Liver (tissue), 9 donors: ENCODE data around the gene PHLDB2. TPM values are rescaled to one million over a fixed set of nuclear protein-coding genes. Genes with fewer than 3 reads are reported as not detected.

Source experiments
- DNase-seq: peaks from one replicate; pipeline ENCODE4 v3.0.0-alpha.2; 2017; ENCODE audit warnings: low spot score
- H3K27ac ChIP-seq, 2 donors: one replicate each; pipeline ENCODE4 v1.7.0; 2013; ENCODE audit warnings: inconsistent platforms in 2 of 2, low read length in 2 of 2, control low read depth in 1 of 2, low read depth in 1 of 2, mild to moderate bottlenecking in 1 of 2
- H3K27me3 ChIP-seq, 4 donors: one replicate each; pipeline versions ENCODE4 v1.6.1 to v1.7.0; 2013; ENCODE audit warnings: low read length in 3 of 4, inconsistent platforms in 1 of 4, mild to moderate bottlenecking in 1 of 4, moderate library complexity in 1 of 4; ENCODE audit not compliant: control insufficient read depth in 4 of 4, insufficient read depth in 4 of 4
- H3K36me3 ChIP-seq, 4 donors: one replicate each; pipeline versions ENCODE4 v1.6.1 to v1.7.0; 2013; ENCODE audit warnings: low read length in 3 of 4, mild to moderate bottlenecking in 3 of 4, low read depth in 1 of 4, moderate library complexity in 1 of 4; ENCODE audit not compliant: control insufficient read depth in 4 of 4, insufficient read depth in 3 of 4
- H3K4me1 ChIP-seq, 4 donors: one replicate each; pipeline versions ENCODE4 v1.6.1 to v1.7.0; 2013; ENCODE audit warnings: low read length in 3 of 4, mild to moderate bottlenecking in 3 of 4, moderate library complexity in 1 of 4; ENCODE audit not compliant: control insufficient read depth in 4 of 4, insufficient read depth in 4 of 4
- H3K4me3 ChIP-seq, 3 donors: one replicate each; pipeline versions ENCODE4 v1.6.1 to v1.7.0; 2013; ENCODE audit warnings: low read length in 3 of 3, control low read depth in 1 of 3, low read depth in 1 of 3, mild to moderate bottlenecking in 1 of 3
- H3K9ac ChIP-seq, 2 donors: one replicate each; pipeline ENCODE4 v1.7.0; 2013; ENCODE audit warnings: low read length in 2 of 2, mild to moderate bottlenecking in 2 of 2, moderate library complexity in 2 of 2, control low read depth in 1 of 2, low read depth in 1 of 2
- H3K9me3 ChIP-seq, 4 donors: one replicate each; pipeline versions ENCODE4 v1.6.1 to v1.7.0; 2013; ENCODE audit warnings: low read length in 3 of 4; ENCODE audit not compliant: control insufficient read depth in 4 of 4
- GABPA ChIP-seq, 2 donors: IDR thresholded peaks in 1 of 2; conservative IDR thresholded peaks in 1 of 2; 2 replicates each; pipeline ENCODE4 v1.6.1; 2016; ENCODE audit warnings: antibody characterized with exemption in 2 of 2, mild to moderate bottlenecking in 1 of 2, moderate library complexity in 1 of 2
- HNF4A ChIP-seq, 2 donors: conservative IDR thresholded peaks; 2 replicates each; pipeline ENCODE4 v1.6.1; 2016; ENCODE audit warnings: antibody characterized with exemption in 2 of 2, mild to moderate bottlenecking in 2 of 2
- HNF4G ChIP-seq: IDR thresholded peaks from 2 replicates; pipeline ENCODE4 v1.6.1; 2016; ENCODE audit warnings: antibody characterized with exemption
- NR2F2 ChIP-seq: IDR thresholded peaks from 2 replicates; pipeline ENCODE4 v1.6.1; 2016; ENCODE audit warnings: antibody characterized with exemption
- RAD21 ChIP-seq, 2 donors: IDR thresholded peaks; 2 replicates each; pipeline ENCODE4 v1.6.1; 2016; ENCODE audit warnings: antibody characterized with exemption in 2 of 2, mild to moderate bottlenecking in 2 of 2
- REST ChIP-seq: IDR thresholded peaks from 2 replicates; pipeline ENCODE4 v1.6.1; 2016; ENCODE audit warnings: antibody characterized with exemption, mild to moderate bottlenecking
- RXRA ChIP-seq, 2 donors: IDR thresholded peaks; 2 replicates each; pipeline ENCODE4 v1.6.1; 2017 to 2018; ENCODE audit warnings: antibody characterized with exemption in 2 of 2, mild to moderate bottlenecking in 1 of 2
- SP1 ChIP-seq: IDR thresholded peaks from 2 replicates; pipeline ENCODE4 v1.6.1; 2018; ENCODE audit warnings: antibody characterized with exemption, mild to moderate bottlenecking
- WGBS: extraction: QIAGEN DNeasy Blood & Tissue Kit; methylation state at CpG from one replicate; pipeline ENCODE4 v1.1.7; 2013; 5-methylcytosine and 5-hydroxymethylcytosine counted together
- polyA plus RNA-seq, 2 donors: library from polyadenylated mRNA; stranded (reverse) in 1 of 2; unstranded in 1 of 2; fragments of 200-250 nt in 1 of 2; fragments of >200 nt in 1 of 2; fragmentation: Nextera tagmentation in 1 of 2; extraction: Ambion mirVana in 1 of 2; gene quantifications; one replicate each; pipeline versions ENCODE4 v1.2.1 to v1.2.3, GENCODE V29; 2013 to 2015
- total RNA-seq, 2 donors: library from RNA; depleted of rRNA; stranded (reverse); fragments of >200 nt; gene quantifications; one replicate each; pipeline ENCODE4 v1.2.3, GENCODE V29; 2014
- TF ChIP-seq, protein P1 (sequence below): IDR thresholded peaks from 2 replicates; pipeline ENCODE4 v1.6.1; 2016; ENCODE audit warnings: antibody characterized with exemption
- TF ChIP-seq, protein P2 (sequence below): fragments of 150-350 bp; IDR thresholded peaks from 2 replicates; pipeline ENCODE4 v1.5.1; 2017; ENCODE audit warnings: improper control_type of control experiment, low read depth, low read length; ENCODE audit not compliant: missing input control
- donor health status: healthy.
- donor health status: healthy.
- donor health status: healthy.
- donor health status: healthy.
- donor health status: healthy.

Gene PHLDB2
- total and polyA plus RNA-seq, 4 donors = 9.7 to 42.9 (median 22.2) TPM

- DNase-seq = no peak
- WGBS = 26% methylated on average over 2 of the region's 2 CpGs
- TF ChIP-seq NR2F2 (no peak), HNF4A (conservative IDR thresholded peaks at IDR 0.05) (peak in 1 of 2 donors; percentile 8), RXRA (IDR thresholded peaks at IDR 0.05) (no peak)
- no peak overlapping the region for H3K9ac ChIP-seq
- no peak overlapping the region for H3K4me3 ChIP-seq
- no peak overlapping the region for H3K27ac ChIP-seq
- no peaks in the 10 kb centered on the region for H3K27me3 ChIP-seq
- H3K9me3 ChIP-seq = no peaks in the 10 kb centered on the region
- no peaks in the 10 kb centered on the region for H3K4me1 ChIP-seq
- peaks cover 0 to 16% (median 4%) of the 10 kb centered on the region in 4 donors for H3K36me3 ChIP-seq
Observed at GRCh38 chr3:111848778-111849177, 10.3 kb upstream of the PHLDB2 start.

GRCh38 chr3:111850537-111850936 lies 8.5 kb upstream of the PHLDB2 start:
- no peak for TF ChIP-seq HNF4G
- TF ChIP-seq RAD21 (IDR thresholded peaks at IDR 0.05) = no peak
- TF ChIP-seq REST = no peak
- TF ChIP-seq RXRA (IDR thresholded peaks at IDR 0.05) = no peak
- TF ChIP-seq, protein P1, sequence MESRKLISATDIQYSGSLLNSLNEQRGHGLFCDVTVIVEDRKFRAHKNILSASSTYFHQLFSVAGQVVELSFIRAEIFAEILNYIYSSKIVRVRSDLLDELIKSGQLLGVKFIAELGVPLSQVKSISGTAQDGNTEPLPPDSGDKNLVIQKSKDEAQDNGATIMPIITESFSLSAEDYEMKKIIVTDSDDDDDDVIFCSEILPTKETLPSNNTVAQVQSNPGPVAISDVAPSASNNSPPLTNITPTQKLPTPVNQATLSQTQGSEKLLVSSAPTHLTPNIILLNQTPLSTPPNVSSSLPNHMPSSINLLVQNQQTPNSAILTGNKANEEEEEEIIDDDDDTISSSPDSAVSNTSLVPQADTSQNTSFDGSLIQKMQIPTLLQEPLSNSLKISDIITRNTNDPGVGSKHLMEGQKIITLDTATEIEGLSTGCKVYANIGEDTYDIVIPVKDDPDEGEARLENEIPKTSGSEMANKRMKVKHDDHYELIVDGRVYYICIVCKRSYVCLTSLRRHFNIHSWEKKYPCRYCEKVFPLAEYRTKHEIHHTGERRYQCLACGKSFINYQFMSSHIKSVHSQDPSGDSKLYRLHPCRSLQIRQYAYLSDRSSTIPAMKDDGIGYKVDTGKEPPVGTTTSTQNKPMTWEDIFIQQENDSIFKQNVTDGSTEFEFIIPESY = no peak
- TF ChIP-seq, protein P2, sequence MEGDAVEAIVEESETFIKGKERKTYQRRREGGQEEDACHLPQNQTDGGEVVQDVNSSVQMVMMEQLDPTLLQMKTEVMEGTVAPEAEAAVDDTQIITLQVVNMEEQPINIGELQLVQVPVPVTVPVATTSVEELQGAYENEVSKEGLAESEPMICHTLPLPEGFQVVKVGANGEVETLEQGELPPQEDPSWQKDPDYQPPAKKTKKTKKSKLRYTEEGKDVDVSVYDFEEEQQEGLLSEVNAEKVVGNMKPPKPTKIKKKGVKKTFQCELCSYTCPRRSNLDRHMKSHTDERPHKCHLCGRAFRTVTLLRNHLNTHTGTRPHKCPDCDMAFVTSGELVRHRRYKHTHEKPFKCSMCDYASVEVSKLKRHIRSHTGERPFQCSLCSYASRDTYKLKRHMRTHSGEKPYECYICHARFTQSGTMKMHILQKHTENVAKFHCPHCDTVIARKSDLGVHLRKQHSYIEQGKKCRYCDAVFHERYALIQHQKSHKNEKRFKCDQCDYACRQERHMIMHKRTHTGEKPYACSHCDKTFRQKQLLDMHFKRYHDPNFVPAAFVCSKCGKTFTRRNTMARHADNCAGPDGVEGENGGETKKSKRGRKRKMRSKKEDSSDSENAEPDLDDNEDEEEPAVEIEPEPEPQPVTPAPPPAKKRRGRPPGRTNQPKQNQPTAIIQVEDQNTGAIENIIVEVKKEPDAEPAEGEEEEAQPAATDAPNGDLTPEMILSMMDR = no peak
- H3K9me3 ChIP-seq = no peaks in the 10 kb centered on the region
- no peak for DNase-seq
- H3K27me3 ChIP-seq = no peaks in the 10 kb centered on the region
- H3K4me1 ChIP-seq = no peaks in the 10 kb centered on the region
- no peak overlapping the region for H3K9ac ChIP-seq
- H3K4me3 ChIP-seq = no peak overlapping the region
- H3K27ac ChIP-seq = no peak overlapping the region
- 82% methylated on average over 3 of the region's 3 CpGs for WGBS
- peaks cover 0 to 26% (median 4%) of the 10 kb centered on the region in 4 donors for H3K36me3 ChIP-seq

GRCh38 chr3:111851511-111851954 lies 7.5 kb upstream of the PHLDB2 start:
- Histone ChIP-seq H3K9me3 (no peaks in the 10 kb centered on the region), H3K27me3 (no peaks in the 10 kb centered on the region), H3K4me1 (no peaks in the 10 kb centered on the region), H3K4me3 (no peak overlapping the region), H3K36me3 (peaks cover 0 to 21% (median 3%) of the 10 kb centered on the region in 4 donors), H3K27ac (no peak overlapping the region), H3K9ac (no peak overlapping the region)
- no peak for DNase-seq
- WGBS = 65% methylated on average over 8 of the region's 8 CpGs
- TF ChIP-seq, protein P1 = no peak
- no peak for TF ChIP-seq GABPA (IDR thresholded peaks at IDR 0.05 in 1 of 2, conservative IDR thresholded peaks at IDR 0.05 in 1 of 2)
- peak in 1 of 2 donors; percentile 2 for TF ChIP-seq RAD21 (IDR thresholded peaks at IDR 0.05)
- no peak for TF ChIP-seq SP1
